Stomach (tissue), 4 donors: ENCODE results near the gene PPP1R1B.

Source experiments
- POLR2A ChIP-seq, 4 donors: fragments of 450-650 bp; IDR thresholded peaks; one replicate each; pipeline ENCODE4 v1.6.1; 2016; ENCODE audit warnings: antibody characterized with exemption in 4 of 4, control low read depth in 2 of 4, mild to moderate bottlenecking in 1 of 4, moderate library complexity in 1 of 4
- TF ChIP-seq, protein P1 (sequence below), 7 experiments: fragments of 450-650 bp in 4 of 7; fragments of 200-600 bp in 3 of 7; sonication (generic) in 3 of 7; IDR thresholded peaks; one replicate each; pipeline ENCODE4 v1.5.1; 2016 to 2019; ENCODE audit warnings: antibody characterized with exemption in 7 of 7, control low read depth in 2 of 7, mild to moderate bottlenecking in 1 of 7

DNA sequence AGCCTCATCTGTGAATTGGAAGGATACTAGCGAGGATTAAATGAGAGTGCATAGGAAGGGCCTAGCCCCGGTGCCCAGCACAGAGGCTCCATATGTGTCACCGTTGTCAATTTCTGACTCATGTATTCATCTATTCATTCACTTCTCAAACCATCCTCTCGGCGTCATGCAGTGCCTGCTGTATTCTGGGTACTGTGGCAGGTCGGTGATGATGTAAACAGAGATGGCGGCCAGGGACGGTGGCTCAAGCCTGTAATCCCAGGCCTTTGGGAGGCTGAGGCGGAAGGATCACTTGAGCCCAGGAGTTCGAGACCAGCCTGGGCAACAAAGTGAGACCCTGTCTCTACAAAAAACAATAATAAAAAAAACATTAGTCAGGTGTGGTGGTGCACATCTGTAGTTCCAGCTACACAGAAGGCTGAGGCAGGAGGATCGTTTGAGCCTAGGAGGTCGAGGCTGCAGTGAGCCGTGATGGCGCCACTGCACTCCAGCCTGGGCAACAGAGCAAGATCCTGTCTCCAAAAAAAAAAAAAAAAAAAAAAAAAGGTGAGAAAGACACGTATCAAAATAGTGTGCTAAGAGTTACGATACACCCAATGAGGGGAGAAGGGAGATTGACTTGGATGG, 4.3 kb upstream of the PPP1R1B start:
- TF ChIP-seq, protein P1, sequence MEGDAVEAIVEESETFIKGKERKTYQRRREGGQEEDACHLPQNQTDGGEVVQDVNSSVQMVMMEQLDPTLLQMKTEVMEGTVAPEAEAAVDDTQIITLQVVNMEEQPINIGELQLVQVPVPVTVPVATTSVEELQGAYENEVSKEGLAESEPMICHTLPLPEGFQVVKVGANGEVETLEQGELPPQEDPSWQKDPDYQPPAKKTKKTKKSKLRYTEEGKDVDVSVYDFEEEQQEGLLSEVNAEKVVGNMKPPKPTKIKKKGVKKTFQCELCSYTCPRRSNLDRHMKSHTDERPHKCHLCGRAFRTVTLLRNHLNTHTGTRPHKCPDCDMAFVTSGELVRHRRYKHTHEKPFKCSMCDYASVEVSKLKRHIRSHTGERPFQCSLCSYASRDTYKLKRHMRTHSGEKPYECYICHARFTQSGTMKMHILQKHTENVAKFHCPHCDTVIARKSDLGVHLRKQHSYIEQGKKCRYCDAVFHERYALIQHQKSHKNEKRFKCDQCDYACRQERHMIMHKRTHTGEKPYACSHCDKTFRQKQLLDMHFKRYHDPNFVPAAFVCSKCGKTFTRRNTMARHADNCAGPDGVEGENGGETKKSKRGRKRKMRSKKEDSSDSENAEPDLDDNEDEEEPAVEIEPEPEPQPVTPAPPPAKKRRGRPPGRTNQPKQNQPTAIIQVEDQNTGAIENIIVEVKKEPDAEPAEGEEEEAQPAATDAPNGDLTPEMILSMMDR (IDR thresholded peaks at IDR 0.05) = no peak
- TF ChIP-seq POLR2A (IDR thresholded peaks at IDR 0.05) = no peak
